Fibroblast of the aortic adventitia (primary cell): Measurements from ENCODE around the gene C1orf159. TPM values are rescaled to one million over a fixed set of nuclear protein-coding genes. Genes with fewer than 3 reads are reported as not detected.
"Not testable (repeated sequence)": the region's sequence is repeated elsewhere in the genome, so short reads cannot be mapped to it uniquely, and the experiment has no call there.

ENCODE experiments used
- DNase-seq: peaks from one replicate; pipeline ENCODE4 v3.0.0-alpha.2; 2010; ENCODE audit warnings: low read depth
- H3K4me3 ChIP-seq: 2 replicates; pipeline ENCODE4 v1.5.1; 2011; ENCODE audit warnings: low read depth, mild to moderate bottlenecking, control low read depth, low read length, moderate library complexity
- CTCF ChIP-seq: IDR thresholded peaks from 2 replicates; pipeline ENCODE4 v1.5.1; 2011; ENCODE audit warnings: mild to moderate bottlenecking, low read length, control low read depth, inconsistent platforms; ENCODE audit not compliant: insufficient read depth
- total RNA-seq: library from RNA; depleted of rRNA; stranded (reverse); fragments of >200 nt; gene quantifications from 2 replicates; pipeline ENCODE4 v1.2.3, GENCODE V29; 2012; ENCODE audit warnings: low replicate concordance

Gene C1orf159
- total RNA-seq, 1 donor, result 7.7 TPM

- H3K4me3 ChIP-seq, result no peak overlapping the region
- DNase-seq, result no peak
- TF ChIP-seq CTCF, result no peak
These were observed 40.5 kb upstream of the C1orf159 start for GRCh38 chr1:1156140-1157032.

- TF ChIP-seq CTCF, result no peak
- no peak for DNase-seq
- H3K4me3 ChIP-seq, result no peak overlapping the region
These were observed 39.4 kb upstream of the C1orf159 start for GRCh38 chr1:1155258-1155657.

- no peak for TF ChIP-seq CTCF
- DNase-seq, result peak; percentile 45
- H3K4me3 ChIP-seq, result no peak overlapping the region
These were observed 38.0 kb upstream of the C1orf159 start for GRCh38 chr1:1153874-1154273.

GRCh38 chr1:1153215-1153614, 37.3 kb upstream of the C1orf159 start:
- not testable (repeated sequence) for DNase-seq, H3K4me3 ChIP-seq

- not testable (repeated sequence) for DNase-seq, H3K4me3 ChIP-seq
These were observed 36.5 kb upstream of the C1orf159 start for GRCh38 chr1:1152431-1152830.

- DNase-seq, result no peak
- H3K4me3 ChIP-seq, result no peak overlapping the region
- no peak for TF ChIP-seq CTCF
These were observed 35.4 kb upstream of the C1orf159 start for GRCh38 chr1:1151306-1151705.

DNA sequence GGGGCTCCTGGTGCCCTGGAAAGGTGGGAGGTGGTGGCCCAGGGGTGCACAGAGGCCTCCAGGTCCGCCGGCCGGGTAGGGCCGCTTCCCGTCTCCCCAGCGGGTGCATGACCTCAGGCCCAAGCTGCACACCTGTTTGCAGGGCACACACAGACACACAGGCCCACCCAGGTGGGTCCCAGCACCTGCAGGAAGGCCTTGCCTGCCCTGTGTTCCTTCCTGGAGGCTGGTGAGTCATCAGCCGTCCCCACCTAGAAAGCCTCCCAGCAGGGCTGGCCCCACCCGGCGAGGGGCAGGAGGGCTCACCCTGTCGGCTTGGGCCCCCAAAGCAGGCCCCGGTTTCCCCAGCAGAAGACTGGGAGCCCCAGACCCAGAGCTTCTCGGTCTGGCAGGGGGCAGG, 34.2 kb upstream of the C1orf159 start:
- no peak for TF ChIP-seq CTCF
- no peak for DNase-seq
- no peak overlapping the region for H3K4me3 ChIP-seq

GRCh38 chr1:1149416-1149815, 33.5 kb upstream of the C1orf159 start:
- no peak for DNase-seq
- no peak for TF ChIP-seq CTCF
- no peak overlapping the region for H3K4me3 ChIP-seq
